ENCODE measurements around the gene RASSF10. TPM values are rescaled to one million over a fixed set of nuclear protein-coding genes. Genes with fewer than 3 reads are reported as not detected.

The RASSF10 gene
- total and polyA plus RNA-seq, 2 donors (not counting 1 experiment from before 2014, with no cell fraction given): not detected

DNA sequence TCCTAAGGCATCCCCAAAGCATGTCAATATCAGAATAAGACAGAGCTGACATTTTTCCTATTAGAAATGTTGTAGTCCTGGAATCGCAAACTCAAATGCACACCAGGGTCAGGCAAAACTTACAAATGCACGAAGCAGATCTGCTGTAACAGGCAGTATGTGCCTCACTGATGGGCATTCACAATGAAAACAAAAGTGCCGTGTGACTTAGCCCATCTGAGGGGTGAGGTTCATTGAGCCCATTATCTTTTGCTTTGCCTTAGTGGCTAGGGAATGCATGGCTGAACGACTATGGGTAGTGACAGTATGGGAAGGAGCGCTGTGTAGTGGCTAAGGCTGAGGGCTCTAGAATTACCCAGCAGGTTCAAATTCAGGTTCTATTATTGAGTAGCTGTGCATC, 43.1 kb upstream of the RASSF10 start:
- Mint-ChIP-seq H3K4me1 (no peaks in the 10 kb centered on the region), H3K9me3 (ENCODE audit: insufficient read depth) (no peaks in the 10 kb centered on the region), H3K27ac (no peak overlapping the region), H3K4me3 (no peak overlapping the region), H3K27me3 (peaks cover 19% of the 10 kb centered on the region)
- Histone ChIP-seq H3K36me3 (replicated peaks in 1 of 2; ENCODE audit: control extremely low read depth in 1 of 2, control insufficient read depth in 1 of 2, extremely low read depth in 1 of 2, insufficient read depth in 2 of 2, low read length in 1 of 2) (no peaks in the 10 kb centered on the region), H3K9ac (ENCODE audit: low read length) (no peak overlapping the region), H3K27ac (ENCODE audit: low read length in 2 of 2) (no peak overlapping the region), H2AFZ (ENCODE audit: insufficient read depth, low read depth, low read length, poor library complexity, severe bottlenecking) (no peak overlapping the region), H3K4me1 (ENCODE audit: control insufficient read depth in 2 of 2, insufficient read depth in 2 of 2, low read length in 2 of 2) (no peaks in the 10 kb centered on the region), H4K20me1 (ENCODE audit: control insufficient read depth, insufficient read depth, low read length, poor library complexity, severe bottlenecking) (no peaks in the 10 kb centered on the region), H3K9me3 (ENCODE audit: control extremely low read depth in 1 of 3, control insufficient read depth in 2 of 3, insufficient read depth in 1 of 3, low read length in 2 of 3) (no peaks in the 10 kb centered on the region), H3K79me2 (ENCODE audit: control insufficient read depth, insufficient read depth, low read length) (no peaks in the 10 kb centered on the region), H3K4me2 (replicated peaks; ENCODE audit: low read depth, low read length, poor library complexity, severe bottlenecking) (no peak overlapping the region), H3K4me3 (ENCODE audit: control extremely low read depth in 1 of 5, extremely low read depth in 1 of 5, insufficient read depth in 1 of 5, low read depth in 2 of 5, low read length in 4 of 5) (no peak overlapping the region), H3K27me3 (replicated peaks in 1 of 4; ENCODE audit: control extremely low read depth in 1 of 4, control insufficient read depth in 3 of 4, insufficient read depth in 4 of 4, low read length in 3 of 4) (no peaks in the 10 kb centered on the region)
- WGBS (ENCODE audit: insufficient coverage): 92% methylated on average over 5 of the region's 5 CpGs
- ATAC-seq (ENCODE audit: low read depth) (no peak), DNase-seq (no peak)
- POLR2A ChIA-PET: no interaction called here
- TF ChIP-seq, protein P1, sequence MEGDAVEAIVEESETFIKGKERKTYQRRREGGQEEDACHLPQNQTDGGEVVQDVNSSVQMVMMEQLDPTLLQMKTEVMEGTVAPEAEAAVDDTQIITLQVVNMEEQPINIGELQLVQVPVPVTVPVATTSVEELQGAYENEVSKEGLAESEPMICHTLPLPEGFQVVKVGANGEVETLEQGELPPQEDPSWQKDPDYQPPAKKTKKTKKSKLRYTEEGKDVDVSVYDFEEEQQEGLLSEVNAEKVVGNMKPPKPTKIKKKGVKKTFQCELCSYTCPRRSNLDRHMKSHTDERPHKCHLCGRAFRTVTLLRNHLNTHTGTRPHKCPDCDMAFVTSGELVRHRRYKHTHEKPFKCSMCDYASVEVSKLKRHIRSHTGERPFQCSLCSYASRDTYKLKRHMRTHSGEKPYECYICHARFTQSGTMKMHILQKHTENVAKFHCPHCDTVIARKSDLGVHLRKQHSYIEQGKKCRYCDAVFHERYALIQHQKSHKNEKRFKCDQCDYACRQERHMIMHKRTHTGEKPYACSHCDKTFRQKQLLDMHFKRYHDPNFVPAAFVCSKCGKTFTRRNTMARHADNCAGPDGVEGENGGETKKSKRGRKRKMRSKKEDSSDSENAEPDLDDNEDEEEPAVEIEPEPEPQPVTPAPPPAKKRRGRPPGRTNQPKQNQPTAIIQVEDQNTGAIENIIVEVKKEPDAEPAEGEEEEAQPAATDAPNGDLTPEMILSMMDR (IDR thresholded peaks at IDR 0.05): no peak
- TF ChIP-seq EZH2 (IDR thresholded peaks at IDR 0.05; ENCODE audit: borderline replicate concordance, insufficient read depth, low read depth, low read length, poor library complexity, severe bottlenecking): no peak
- intact Hi-C loops (cut with micrococcal nuclease): no loop called here
- CTCF ChIA-PET: interaction anchor here (0.8 kb wide), 1 partner anchor 419 kb away, joined by 3 read pairs; no protein-coding TSS in a partner anchor

DNA sequence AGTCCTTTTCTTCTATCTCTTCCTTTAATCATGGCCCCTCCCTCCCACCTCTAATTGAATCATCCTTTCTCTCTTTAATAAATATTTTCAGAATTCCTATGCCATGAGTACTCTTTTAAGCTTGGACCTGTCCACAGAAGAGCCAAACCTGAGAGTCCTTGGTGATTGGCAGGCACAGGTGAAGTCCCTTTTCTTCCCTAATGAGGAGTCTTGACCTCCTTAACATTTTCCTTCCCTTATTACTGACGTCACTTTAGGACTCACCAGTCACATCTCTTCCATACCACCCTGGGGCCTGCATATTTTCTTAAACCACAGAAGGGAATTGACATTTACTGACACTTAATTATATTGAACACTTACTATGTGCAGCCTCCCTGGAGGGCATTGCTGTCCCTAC, 41.0 kb upstream of the RASSF10 start:
- WGBS (ENCODE audit: insufficient coverage): 75% methylated on average over 1 of the region's 1 CpG
- Histone ChIP-seq H3K36me3 (replicated peaks in 1 of 2; ENCODE audit: control extremely low read depth in 1 of 2, control insufficient read depth in 1 of 2, extremely low read depth in 1 of 2, insufficient read depth in 2 of 2, low read length in 1 of 2) (no peaks in the 10 kb centered on the region), H3K4me3 (ENCODE audit: control extremely low read depth in 1 of 5, extremely low read depth in 1 of 5, insufficient read depth in 1 of 5, low read depth in 2 of 5, low read length in 4 of 5) (no peak overlapping the region), H3K4me1 (ENCODE audit: control insufficient read depth in 2 of 2, insufficient read depth in 2 of 2, low read length in 2 of 2) (no peaks in the 10 kb centered on the region), H2AFZ (ENCODE audit: insufficient read depth, low read depth, low read length, poor library complexity, severe bottlenecking) (no peak overlapping the region), H3K79me2 (ENCODE audit: control insufficient read depth, insufficient read depth, low read length) (no peaks in the 10 kb centered on the region), H3K4me2 (replicated peaks; ENCODE audit: low read depth, low read length, poor library complexity, severe bottlenecking) (no peak overlapping the region), H3K27me3 (replicated peaks in 1 of 4; ENCODE audit: control extremely low read depth in 1 of 4, control insufficient read depth in 3 of 4, insufficient read depth in 4 of 4, low read length in 3 of 4) (no peaks in the 10 kb centered on the region), H4K20me1 (ENCODE audit: control insufficient read depth, insufficient read depth, low read length, poor library complexity, severe bottlenecking) (no peaks in the 10 kb centered on the region), H3K27ac (ENCODE audit: low read length in 2 of 2) (no peak overlapping the region), H3K9ac (ENCODE audit: low read length) (no peak overlapping the region), H3K9me3 (ENCODE audit: control extremely low read depth in 1 of 3, control insufficient read depth in 2 of 3, insufficient read depth in 1 of 3, low read length in 2 of 3) (no peaks in the 10 kb centered on the region)
- POLR2A ChIA-PET: no interaction called here
- Mint-ChIP-seq H3K4me3 (no peak overlapping the region), H3K9me3 (ENCODE audit: insufficient read depth) (no peaks in the 10 kb centered on the region), H3K27ac (no peak overlapping the region), H3K4me1 (no peaks in the 10 kb centered on the region), H3K27me3 (peaks cover 9% of the 10 kb centered on the region)
- DNase-seq (no peak), ATAC-seq (ENCODE audit: low read depth) (no peak)
- CTCF ChIA-PET: no interaction called here
- intact Hi-C loops (cut with micrococcal nuclease): no loop called here
- no peak for TF ChIP-seq EZH2 (IDR thresholded peaks at IDR 0.05; ENCODE audit: borderline replicate concordance, insufficient read depth, low read depth, low read length, poor library complexity, severe bottlenecking)
- TF ChIP-seq, protein P1 (IDR thresholded peaks at IDR 0.05): no peak

Data from B cell (primary cell).